DMS 273 (cell line): ENCODE data around the gene MAN2A1.

ENCODE experiments used
- DNase-seq: peaks from one replicate; lab custom pipeline; 2025; ENCODE audit not compliant: unreplicated experiment; lab: John Stamatoyannopoulos, UW

The MAN2A1 gene

DNA sequence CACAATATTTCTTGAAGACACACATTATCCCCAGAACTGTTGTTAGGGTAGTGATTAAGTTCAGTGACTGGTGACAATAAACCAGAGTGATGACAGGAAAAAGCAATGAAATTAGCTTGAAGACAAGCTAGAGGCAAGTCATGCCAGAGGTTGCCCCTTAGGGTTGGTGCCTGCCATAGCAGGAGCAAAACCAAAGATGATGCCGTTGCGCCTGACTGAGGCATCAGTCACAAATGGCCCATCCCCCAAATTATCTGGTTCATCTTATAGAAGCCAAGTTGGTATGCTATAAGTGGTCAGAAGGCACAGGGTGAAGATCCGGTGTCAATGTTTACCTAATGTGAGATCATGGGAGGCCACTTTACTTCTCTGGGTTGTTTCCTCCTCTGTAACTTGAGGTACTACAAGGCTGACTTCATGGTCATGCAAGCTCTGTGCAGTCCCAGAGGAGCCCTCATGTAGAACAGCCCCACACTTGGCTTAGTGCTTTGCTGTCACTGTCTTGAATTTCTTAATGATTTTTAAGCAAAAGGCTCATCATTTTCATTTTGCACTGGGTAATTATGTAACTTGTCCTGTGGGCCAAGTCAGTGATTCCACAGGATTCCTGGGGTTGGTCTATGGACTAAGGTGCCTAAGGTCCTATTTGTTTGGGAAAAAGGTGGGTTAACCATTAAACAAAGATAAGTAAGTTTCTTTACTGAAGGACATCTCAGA, 211.3 kb downstream of the MAN2A1 start:
- no peak for DNase-seq

- no peak for DNase-seq
These were observed 211.9 kb downstream of the MAN2A1 start for GRCh38 chr5:109901628-109901981.

DNA sequence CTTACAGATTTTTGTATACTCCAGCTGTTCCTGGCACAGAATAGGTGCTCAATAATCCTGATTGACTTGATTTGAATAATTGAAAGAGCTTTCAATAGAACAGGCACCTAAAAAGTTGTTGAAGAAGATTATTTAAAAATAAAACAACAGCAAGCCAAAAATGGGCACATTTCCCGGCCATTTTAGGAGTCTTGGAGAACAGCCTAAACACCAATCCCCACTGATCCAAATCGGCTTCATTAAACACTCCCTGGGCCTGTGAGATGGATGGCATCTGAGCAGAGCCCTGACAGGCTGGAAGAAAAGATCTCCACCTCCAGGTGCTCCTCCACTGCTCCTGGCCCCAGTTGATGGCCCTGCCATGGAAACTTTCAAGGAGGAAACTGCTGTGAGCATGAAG, 213.3 kb downstream of the MAN2A1 start:
- DNase-seq: no peak

DNA sequence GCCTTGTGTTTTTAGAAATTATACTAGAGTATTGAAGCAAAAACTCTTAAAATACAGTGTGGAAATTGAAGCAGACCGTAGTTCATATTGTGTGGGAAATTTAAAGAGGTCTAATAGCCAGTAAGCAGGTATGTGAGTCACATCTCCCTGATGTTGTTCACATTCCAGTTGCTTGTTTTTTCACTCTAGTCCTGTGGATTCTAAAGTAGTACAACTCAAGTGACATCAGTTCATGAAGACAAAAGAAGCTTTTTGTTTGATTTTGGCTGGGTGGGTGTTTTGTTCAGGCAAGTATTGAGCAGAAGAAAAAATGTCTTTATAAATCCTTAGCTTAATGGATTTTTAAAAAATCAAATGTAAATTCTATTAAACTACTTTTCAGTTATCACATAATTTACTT, 216.2 kb downstream of the MAN2A1 start:
- no peak for DNase-seq

- DNase-seq: no peak
These were observed 217.5 kb downstream of the MAN2A1 start for GRCh38 chr5:109907189-109907588.

GRCh38 chr5:109907731-109908130, 218.0 kb downstream of the MAN2A1 start:
- peak; percentile 52 for DNase-seq

DNA sequence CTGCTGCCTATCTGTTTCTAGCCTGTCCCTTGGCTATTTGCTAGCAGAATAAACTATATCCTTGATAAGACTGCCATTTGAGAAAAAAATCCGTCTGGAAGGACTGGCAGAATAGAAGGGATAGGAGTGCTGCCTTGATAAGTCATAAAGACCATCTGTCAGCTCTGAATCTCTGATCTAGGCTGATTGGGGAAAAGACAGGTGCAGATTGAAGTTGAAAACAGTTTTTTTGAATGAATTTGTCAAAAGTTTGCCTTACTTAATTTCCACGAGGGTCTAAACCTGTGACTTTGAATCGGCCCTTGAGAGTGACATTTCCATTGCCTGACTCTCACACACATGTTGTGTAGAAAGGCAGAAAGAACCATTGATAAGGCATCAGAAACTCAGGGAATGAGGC, 218.6 kb downstream of the MAN2A1 start:
- peak; percentile 33 for DNase-seq

GRCh38 chr5:109910874-109911273, 221.1 kb downstream of the MAN2A1 start:
- no peak for DNase-seq

GRCh38 chr5:109911731-109912130, 222.0 kb downstream of the MAN2A1 start:
- peak; percentile 55 for DNase-seq

- no peak for DNase-seq
These were observed 225.2 kb downstream of the MAN2A1 start for GRCh38 chr5:109914906-109915305.

- no peak for DNase-seq
These were observed 226.9 kb downstream of the MAN2A1 start for GRCh38 chr5:109916481-109917153.
